Subcutaneous preadipocyte (primary cell): ENCODE data around the gene LSM7. TPM values are rescaled to one million over a fixed set of nuclear protein-coding genes. Genes with fewer than 3 reads are reported as not detected.

Experiments used
- total RNA-seq: library from RNA; depleted of rRNA; stranded (reverse); fragments of >200 nt; gene quantifications from 2 replicates; pipeline ENCODE4 v1.2.3, GENCODE V29; 2012

Gene LSM7
- total RNA-seq: 83.1 and 131 TPM in 2 replicates

DNA sequence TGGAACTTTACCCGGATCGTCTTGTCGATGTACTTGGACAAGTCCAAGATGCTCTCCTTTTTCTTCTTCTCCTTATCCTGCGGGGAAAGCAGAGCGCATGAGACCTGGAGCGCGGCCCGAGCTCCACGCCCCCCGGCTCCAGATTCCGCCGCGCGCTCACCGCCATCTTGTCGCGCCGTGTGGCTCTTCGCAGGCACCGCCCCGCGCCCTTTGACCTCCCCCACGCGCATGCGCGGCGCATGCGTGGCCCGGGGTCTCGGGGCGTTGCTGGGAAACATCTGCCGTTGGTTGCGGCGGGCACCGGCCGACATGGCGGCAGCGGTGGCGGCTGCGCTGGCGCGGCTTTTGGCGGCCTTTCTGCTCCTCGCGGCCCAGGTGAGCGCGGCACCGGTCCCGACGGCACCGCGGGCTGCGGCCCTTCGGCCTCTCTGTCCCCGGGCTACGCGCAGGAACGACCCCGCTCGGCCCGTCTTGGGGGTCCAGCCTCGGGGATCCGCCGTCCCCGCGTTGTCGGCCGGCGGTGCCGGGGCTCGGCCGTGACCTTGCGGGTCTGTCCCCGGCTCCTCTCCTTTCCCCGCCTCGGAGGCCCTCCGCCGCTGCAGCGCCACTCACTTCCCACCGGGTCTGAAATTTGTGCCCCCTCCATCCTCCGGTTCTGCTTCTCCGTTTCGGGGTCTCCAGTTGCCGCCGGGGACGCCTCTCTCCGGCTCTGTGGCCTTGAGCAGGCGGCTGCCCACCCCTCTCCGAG, at the start of gene LSM7, which contains the start of gene SPPL2B:
Gene LSM7 (minus strand): TSS at position 186 of the 748 bp plus-strand sequence. CDS start 20 bp downstream, at position 166.
Gene SPPL2B (plus strand): TSS at position 284 of the 748 bp plus-strand sequence. CDS start 26 bp downstream, at position 310.

DNA sequence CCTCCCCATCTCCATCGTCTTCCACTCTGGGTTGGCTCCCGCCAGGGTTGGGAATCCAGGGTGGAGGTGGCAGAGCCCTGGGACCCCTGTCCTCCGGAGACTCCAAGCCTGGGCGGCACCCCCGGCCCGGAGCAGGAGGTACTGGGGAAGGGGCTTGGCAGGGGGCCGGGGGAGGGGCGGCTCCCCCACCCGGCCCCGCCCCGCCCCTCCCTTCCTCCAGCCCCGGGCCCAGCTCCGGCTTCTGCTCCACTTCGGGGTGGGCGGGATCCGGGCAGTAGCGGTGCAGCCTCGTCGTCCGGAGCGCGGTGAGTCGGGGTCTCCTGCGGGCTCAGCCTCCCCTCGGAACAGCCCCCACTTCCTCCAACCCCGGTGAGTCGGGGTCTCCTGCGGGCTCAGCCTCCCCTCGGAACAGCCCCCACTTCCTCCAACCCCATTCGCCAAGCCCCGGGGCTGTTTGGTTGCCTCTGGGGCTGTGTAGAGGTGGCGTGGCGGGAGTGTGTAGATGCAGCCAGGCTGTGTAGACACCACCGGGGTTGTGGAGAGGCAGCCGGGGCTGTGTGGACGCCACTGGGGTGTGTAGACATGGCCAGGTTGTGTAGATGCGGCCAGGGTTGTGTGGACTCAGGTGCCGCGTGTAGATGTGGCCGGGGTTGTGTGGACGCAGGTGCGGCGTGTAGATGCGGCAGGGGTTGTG, 31.8 kb upstream of the LSM7 start, which contains the start of gene TMPRSS9:
Gene TMPRSS9 (plus strand): TSS at position 274 of the 694 bp plus-strand sequence. CDS start 29,521 bp downstream, outside the sequence.

DNA sequence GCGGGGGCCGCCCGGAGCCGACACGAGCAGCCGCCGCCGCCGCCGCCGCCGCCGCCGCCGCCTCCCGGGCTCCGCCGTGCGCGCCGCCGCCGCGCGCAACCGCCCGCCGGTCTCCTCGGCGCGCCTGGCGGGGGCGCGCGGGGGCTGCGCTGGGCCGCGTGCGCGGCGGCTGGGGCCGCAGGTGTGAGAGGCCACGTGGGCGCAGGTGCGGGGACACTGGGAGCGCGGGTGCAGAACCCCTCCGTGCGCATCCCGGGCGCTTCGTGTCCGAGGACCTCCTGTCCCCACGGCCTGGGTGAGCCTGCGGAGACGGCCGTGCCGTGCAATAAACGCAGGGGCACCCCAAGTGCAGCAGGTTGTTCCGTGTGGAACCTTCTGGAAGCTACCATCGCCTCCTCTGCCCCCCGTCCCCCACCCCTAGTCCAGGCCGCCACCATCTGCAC, 20.3 kb downstream of the LSM7 start, which contains the start of gene LINGO3:
Gene LINGO3 (minus strand): TSS at position 41 of the 443 bp plus-strand sequence. CDS start 16,378 bp downstream, outside the sequence.

DNA sequence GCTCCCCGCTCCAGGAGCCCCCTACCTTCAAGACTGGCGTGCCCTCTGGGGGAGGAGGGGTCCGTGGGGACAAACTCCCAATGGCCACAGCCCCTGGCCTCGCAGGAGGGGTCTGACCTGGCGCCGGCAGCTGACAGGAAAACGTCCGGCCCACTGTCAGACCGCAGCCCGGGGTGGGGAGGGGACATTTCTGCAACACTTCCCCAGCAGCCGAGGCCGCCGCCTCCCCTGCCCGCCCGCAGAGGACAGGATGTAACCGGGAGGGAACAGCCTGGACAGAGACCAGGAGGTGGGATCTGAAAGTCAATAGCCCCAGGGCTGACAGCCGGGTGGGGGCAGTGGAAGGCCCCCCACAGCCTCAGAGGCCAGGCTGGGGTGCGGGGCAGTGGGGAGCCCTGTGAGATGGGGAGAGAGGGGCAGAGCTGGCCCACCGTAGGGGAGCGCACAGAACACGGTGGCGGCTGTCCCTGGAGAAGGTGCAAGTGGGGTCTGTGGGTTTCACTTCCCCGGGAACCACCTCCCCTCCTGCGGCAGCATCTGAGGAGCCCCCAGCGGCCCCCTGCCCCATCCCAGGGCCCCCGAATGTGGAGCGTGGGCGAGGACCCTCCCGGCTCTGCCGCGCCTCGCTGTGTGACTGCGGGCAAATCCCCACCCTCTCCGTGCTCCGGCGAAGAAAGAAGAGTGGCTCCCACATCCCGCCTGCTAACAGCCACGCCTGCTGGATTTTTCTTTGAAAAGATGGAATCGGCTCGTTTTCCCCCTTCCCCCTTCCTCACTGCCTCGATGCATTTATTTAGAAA, 46.1 kb downstream of the LSM7 start, which contains the start of gene PEAK3:
Gene PEAK3 (minus strand): TSS at position 114 of the 800 bp plus-strand sequence. CDS start 1,244 bp downstream, outside the sequence.

Other genes starting within 250 kb of the LSM7 start
- gene MOB3A, start 232.3 kb downstream of the LSM7 start, total RNA-seq: 42.3 and 79.2 TPM in 2 replicates
- 2.2 and 2.5 TPM in 2 replicates for gene IZUMO4, start 231.7 kb downstream of the LSM7 start, total RNA-seq
- gene AP3D1, start 177.0 kb downstream of the LSM7 start, total RNA-seq: 123 and 169 TPM in 2 replicates
- gene DOT1L, start 164.7 kb downstream of the LSM7 start, total RNA-seq: 11.4 and 28.9 TPM in 2 replicates
- gene PLEKHJ1, start 92.3 kb downstream of the LSM7 start, total RNA-seq: 46.7 TPM in 2 replicates
- gene SF3A2, start 91.8 kb downstream of the LSM7 start, total RNA-seq: 30.9 and 32.1 TPM in 2 replicates
- 0.37 and 2.0 TPM in 2 replicates for gene AMH, start 79.3 kb downstream of the LSM7 start, total RNA-seq
- not detected in 2 replicates for gene JSRP1, start 72.2 kb downstream of the LSM7 start, total RNA-seq
- not detected in 2 replicates for gene PEAK3, start 46.4 kb downstream of the LSM7 start, total RNA-seq
- not detected in 2 replicates for gene LINGO3, start 20.4 kb downstream of the LSM7 start, total RNA-seq
- gene SPPL2B, start 98 bp upstream of the LSM7 start, total RNA-seq: 23.1 and 26.2 TPM in 2 replicates
- gene TMPRSS9, start 31.7 kb upstream of the LSM7 start, total RNA-seq: under 0.01 TPM in 1 of 2 replicates, not detected in the other
- gene TIMM13, start 99.0 kb upstream of the LSM7 start, total RNA-seq: 38.1 and 41.2 TPM in 2 replicates
- 70.9 and 146 TPM in 2 replicates for gene LMNB2, start 128.4 kb upstream of the LSM7 start, total RNA-seq
- gene GADD45B, start 147.5 kb upstream of the LSM7 start, total RNA-seq: 20.3 and 22.4 TPM in 2 replicates